HG03378 (cell line): ENCODE measurements around the gene BAIAP2.

Source experiments
- ATAC-seq: cut with Tn5 transposase; IDR thresholded peaks from one replicate; pipeline ENCODE4 v1.9.1; 2021; ENCODE audit warnings: mild to moderate bottlenecking, moderate library complexity; ENCODE audit not compliant: unreplicated experiment

The BAIAP2 gene

GRCh38 chr17:81049372-81049911, 14.5 kb downstream of the BAIAP2 start:
- ATAC-seq, result no peak

GRCh38 chr17:81049973-81050551, 15.1 kb downstream of the BAIAP2 start:
- no peak for ATAC-seq

GRCh38 chr17:81050645-81051625, 16.0 kb downstream of the BAIAP2 start:
- ATAC-seq, result no peak

GRCh38 chr17:81052199-81052997, 17.4 kb downstream of the BAIAP2 start:
- no peak for ATAC-seq

- no peak for ATAC-seq
These were observed 18.4 kb downstream of the BAIAP2 start for GRCh38 chr17:81053041-81053970.

GRCh38 chr17:81054308-81054707, 19.4 kb downstream of the BAIAP2 start:
- ATAC-seq, result no peak

- ATAC-seq, result no peak
These were observed 20.0 kb downstream of the BAIAP2 start for GRCh38 chr17:81054881-81055370.

- no peak for ATAC-seq
These were observed 21.4 kb downstream of the BAIAP2 start for GRCh38 chr17:81056312-81056711.

- ATAC-seq, result no peak
These were observed 22.3 kb downstream of the BAIAP2 start for GRCh38 chr17:81057079-81057730.

GRCh38 chr17:81057777-81058176, 22.8 kb downstream of the BAIAP2 start:
- ATAC-seq, result no peak

GRCh38 chr17:81058263-81058871, 23.4 kb downstream of the BAIAP2 start:
- no peak for ATAC-seq

GRCh38 chr17:81059026-81059425, 24.1 kb downstream of the BAIAP2 start:
- no peak for ATAC-seq

GRCh38 chr17:81060416-81060815, 25.5 kb downstream of the BAIAP2 start:
- no peak for ATAC-seq

GRCh38 chr17:81061027-81061735, 26.2 kb downstream of the BAIAP2 start:
- ATAC-seq, result no peak

GRCh38 chr17:81062014-81062780, 27.2 kb downstream of the BAIAP2 start:
- no peak for ATAC-seq

GRCh38 chr17:81063106-81064093, 28.4 kb downstream of the BAIAP2 start:
- no peak for ATAC-seq
